Stimulated activated CD4-positive, alpha-beta T cell treated with anti-CD3 and anti-CD28 coated beads, Interleukin-1b, Interleukin-23, amount 100 ng/mL, for 48 hours (primary cell): ENCODE results near the gene SEMA3A.
"Not testable (repeated sequence)": the region's sequence is repeated elsewhere in the genome, so short reads cannot be mapped to it uniquely, and the experiment has no call there.

Experiments used
- DNase-seq: peaks from one replicate; pipeline ENCODE4 v3.0.0-alpha.2; 2020

The SEMA3A gene

DNA sequence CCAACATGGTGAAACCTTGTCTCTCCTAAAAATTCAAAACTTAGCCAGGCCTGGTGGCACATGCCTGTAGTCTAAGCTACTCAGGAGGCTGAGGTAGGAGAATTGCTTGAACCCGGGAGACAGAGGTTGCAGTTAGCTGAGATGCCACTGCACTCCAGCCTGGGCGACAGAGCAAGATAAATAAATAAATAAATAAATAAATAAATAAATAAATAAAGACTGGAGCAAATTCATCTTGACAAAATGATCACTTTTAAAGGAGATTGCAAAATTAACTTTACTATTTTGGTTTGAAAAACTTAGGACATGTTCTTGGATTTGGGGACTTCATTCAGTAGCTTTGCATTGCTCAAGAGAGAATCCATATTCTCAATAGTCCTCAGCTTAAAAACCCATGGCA lies 137.0 kb downstream of the SEMA3A start:
- DNase-seq = no peak

- no peak for DNase-seq
Measured at GRCh38 chr7:84055904-84056605, 138.5 kb downstream of the SEMA3A start.

GRCh38 chr7:84055199-84055598 lies 139.4 kb downstream of the SEMA3A start:
- DNase-seq = not testable (repeated sequence)

- DNase-seq = no peak
Measured at GRCh38 chr7:84049071-84049836, 145.3 kb downstream of the SEMA3A start.

GRCh38 chr7:84047085-84047484 lies 147.5 kb downstream of the SEMA3A start:
- no peak for DNase-seq

- no peak for DNase-seq
Measured at GRCh38 chr7:84044834-84045233, 149.8 kb downstream of the SEMA3A start.

GRCh38 chr7:84043661-84044191 lies 150.9 kb downstream of the SEMA3A start:
- no peak for DNase-seq

DNA sequence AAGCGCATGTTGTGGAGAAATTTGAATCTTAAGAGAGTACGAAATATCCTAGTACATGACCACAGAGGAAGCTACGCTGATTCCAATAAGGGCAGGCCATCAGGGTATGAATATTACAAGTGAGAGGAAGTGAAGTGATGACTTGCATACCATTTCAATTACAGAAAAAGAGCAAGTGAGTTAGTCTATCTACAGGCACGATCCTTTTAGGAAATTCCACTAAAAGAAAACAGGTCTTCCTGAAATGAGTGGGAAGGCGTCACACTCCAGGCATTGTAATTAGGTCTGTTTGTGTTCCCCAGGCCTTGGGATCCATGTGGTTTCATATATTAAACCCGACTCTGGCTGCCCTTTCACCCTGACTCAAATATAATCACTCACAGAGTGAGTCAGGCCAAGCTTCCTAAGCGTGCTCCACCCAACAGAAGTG lies 152.5 kb downstream of the SEMA3A start:
- no peak for DNase-seq

DNA sequence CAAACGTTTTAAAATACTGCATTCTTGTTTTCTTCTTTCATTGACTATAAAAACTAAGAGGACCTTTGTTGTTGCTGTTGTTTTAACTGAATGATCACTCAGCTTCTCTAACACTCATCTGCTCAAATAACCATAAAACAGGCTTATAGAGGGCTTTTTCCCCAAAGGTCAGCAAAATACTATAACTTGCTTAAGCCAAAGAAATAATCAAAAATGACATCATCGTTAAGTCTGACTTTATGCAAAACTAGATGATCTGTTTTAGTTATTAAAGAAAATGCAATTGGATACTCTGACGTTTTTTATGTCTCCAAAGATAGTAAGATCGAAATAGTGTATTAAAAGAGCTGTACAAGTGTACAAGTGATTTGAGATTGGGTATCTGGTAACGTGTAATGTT lies 152.9 kb downstream of the SEMA3A start:
- DNase-seq = no peak

DNA sequence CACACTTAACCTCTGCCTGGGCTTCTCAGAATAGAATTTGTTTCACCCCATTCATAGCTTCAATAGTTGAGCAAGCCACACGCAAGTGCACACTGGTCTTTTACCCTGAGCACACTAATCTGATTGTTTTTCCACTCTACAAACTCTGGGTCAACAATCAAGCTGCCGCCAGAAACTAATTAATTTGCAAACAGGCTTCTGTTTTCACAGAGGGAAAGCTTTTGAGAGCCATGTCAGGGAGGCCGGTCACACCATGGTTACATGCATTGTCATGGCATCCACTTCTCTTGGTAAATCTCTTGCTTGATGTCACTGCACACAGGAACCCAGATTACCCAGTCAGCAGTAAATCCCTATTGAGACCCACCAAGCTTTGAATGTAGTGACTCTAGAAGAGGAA lies 154.2 kb downstream of the SEMA3A start:
- DNase-seq = no peak

DNA sequence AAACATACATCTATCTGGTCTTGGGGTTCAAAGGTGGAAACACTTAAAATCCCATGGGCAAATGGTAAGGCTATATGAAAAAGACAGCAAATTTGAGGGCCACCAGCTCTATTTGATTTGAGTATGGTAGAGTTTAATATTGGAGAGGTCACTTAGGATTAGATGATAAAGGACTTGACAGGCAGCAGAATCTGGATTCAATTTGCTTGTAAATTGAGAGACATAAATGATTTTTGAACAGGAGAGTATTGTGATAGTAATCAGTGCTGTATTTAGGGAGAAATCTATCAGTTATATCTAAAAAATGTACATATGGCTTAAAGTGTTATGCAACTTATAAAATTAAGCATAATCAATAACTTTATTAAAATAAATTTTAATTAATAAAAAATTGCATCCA lies 155.2 kb downstream of the SEMA3A start:
- DNase-seq = no peak

- no peak for DNase-seq
Measured at GRCh38 chr7:84027678-84028077, 166.9 kb downstream of the SEMA3A start.

DNA sequence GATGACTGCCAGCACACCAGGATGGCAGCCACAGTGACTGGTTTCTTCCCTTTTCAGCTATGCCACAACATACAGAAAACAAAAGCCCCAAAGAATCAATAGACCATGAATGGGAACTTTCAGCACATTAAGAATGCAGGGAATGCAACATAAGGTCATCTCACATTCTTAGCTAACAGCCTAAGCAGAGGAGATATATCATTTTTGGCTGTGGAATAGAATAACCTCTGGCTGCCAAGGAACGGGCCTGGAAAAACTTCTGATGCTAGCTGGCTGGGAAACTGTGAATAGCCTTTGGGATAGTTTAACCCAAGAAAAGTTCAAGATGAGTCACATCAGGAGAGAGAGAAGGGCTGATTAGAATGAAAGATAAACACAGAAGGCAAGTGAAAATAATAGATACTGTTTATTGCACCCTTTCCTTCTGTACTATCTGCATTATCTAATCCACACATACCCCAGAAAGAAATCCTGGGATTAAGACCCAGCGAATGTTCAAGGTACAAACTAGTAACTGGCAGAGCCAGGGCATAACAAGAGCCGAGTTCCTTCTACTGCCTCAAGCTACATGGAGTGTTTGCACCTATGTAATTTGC lies 169.2 kb downstream of the SEMA3A start:
- DNase-seq = no peak

DNA sequence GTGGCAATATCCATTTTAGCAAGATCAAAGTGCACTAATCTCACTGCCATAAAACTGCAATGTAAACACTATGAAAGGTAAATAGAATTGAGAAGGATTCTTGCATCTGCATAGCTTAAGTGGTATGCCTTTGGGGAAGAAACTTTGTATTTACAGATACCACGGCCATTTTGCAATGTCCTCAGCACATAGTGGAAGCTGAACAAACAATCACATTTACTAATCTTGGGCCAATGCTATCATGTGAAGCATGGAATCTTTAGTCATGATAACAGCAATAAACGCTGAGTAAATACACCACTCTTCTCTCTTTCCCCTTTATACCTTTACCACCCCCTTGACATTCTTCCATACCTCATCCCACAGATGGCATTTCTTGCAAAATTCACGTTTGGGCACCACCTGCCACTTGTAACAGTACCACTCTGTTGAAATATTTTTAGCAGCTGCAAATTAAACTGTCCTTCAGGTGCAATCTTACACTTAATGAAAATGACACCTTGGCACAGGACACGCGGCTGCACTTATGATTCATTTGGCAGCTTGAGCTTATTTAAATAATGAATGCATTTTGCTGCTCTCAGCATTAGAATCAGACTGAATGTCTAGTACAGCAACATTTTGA lies 171.8 kb downstream of the SEMA3A start:
- no peak for DNase-seq

DNA sequence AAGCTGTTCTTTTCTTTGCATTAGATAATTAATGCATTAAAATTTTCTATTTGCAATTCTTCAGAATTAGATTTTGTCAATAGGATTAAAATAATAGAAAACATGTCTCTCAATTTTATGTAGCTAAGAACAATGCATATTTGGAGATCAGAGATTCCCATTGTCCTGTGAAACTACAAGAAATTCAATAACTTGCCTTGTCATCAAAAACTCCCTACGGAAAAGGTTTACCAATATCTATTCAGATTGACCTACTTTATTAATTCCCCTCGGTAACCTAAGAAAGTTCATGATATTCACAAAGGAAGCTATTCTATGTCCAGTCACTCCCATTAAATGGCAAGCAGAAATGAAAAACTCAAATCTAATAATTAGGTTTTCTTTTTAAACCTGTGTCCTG lies 172.6 kb downstream of the SEMA3A start:
- no peak for DNase-seq

DNA sequence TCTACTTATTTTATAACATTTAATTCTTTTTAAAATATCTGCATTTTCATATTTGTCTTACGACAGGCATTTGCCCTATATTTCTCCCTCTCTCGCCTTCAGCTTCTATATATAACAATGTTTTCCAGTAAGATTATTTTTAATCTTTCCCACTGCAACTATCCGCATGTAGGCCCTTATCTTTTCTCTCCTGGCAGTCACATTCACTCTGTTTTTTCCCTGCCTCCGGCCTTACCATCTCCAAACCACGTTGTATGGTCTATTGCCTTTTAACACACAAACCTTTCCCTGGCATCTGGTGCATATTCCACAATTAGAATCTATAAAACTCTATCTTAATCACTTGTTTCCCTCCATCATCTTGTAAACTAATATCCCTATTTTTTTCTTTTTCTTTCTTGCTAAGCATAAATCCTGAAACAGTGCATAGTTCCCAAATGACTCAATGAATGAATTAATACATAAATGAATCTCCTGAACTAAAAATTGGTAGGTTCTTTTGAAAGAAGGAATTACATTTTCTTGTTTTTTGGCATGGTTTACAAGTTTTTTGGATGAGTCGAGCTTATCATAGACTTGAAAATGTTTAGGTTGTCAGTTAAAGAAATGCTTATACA lies 173.2 kb downstream of the SEMA3A start:
- DNase-seq = no peak

GRCh38 chr7:84017651-84018050 lies 176.9 kb downstream of the SEMA3A start:
- DNase-seq = no peak

GRCh38 chr7:84013616-84014240 lies 180.9 kb downstream of the SEMA3A start:
- DNase-seq = no peak

DNA sequence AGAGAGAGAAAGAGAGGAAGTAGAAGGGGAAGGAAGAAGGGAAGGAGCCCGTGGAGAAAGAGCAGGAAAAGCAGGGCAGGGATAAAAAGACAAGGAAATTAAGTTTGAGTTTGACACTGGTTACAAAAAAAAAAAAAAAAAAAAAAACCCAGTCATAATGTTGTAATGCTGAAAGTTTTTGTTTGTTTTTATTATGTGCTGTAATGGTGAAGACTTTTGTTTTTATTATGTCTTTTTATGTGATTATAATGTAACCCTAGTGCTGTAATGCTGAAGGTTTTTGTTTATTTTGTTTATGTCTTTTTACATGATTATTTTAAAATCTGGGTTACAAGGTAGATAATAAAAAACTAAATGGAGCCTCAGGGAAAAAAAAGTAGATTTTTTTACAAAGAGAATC lies 184.8 kb downstream of the SEMA3A start:
- DNase-seq = no peak

DNA sequence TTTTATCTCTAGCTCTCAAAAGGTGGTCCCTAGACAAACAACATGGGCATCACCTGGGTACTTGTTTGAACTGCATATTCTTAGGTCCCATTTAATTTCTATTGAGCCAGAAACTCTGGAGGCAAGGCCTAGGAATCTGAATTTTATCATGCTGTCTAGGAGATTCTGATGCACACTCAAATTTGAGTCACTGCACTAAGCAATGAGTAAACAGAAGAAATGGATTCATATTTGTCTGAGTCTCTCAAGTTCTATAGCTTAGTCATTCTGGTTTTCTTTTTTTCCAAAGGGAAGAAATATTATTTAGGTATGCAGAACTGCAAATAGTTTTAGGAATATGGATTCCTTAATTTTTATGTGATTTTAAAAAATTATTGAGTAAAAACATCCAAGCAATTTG lies 185.5 kb downstream of the SEMA3A start:
- DNase-seq = no peak

- DNase-seq = no peak
Measured at GRCh38 chr7:84003191-84003590, 191.4 kb downstream of the SEMA3A start.

- no peak for DNase-seq
Measured at GRCh38 chr7:84002348-84002747, 192.2 kb downstream of the SEMA3A start.
